Astrocyte of the cerebellum (primary cell): Measurements from ENCODE around the gene PAX5.

Source experiments
- DNase-seq: peaks from one replicate; pipeline ENCODE4 v3.0.0-alpha.2; 2011; ENCODE audit warnings: low read depth
- H3K4me3 ChIP-seq: 2 replicates; pipeline ENCODE4 v1.5.1; 2011; ENCODE audit warnings: mild to moderate bottlenecking, low read depth, low read length, moderate library complexity
- in situ Hi-C: cut with HindIII; loops from 2 replicates; pipeline ENCODE4 v1.10.0; 2017; ENCODE audit warnings: low sequenced_read_pairs
- TF ChIP-seq, protein P1 (sequence below): IDR thresholded peaks from 2 replicates; pipeline ENCODE4 v1.5.1; 2012; ENCODE audit warnings: low read length, low read depth, moderate library complexity, mild to moderate bottlenecking; ENCODE audit errors: missing control alignments

PAX5 gene

DNA sequence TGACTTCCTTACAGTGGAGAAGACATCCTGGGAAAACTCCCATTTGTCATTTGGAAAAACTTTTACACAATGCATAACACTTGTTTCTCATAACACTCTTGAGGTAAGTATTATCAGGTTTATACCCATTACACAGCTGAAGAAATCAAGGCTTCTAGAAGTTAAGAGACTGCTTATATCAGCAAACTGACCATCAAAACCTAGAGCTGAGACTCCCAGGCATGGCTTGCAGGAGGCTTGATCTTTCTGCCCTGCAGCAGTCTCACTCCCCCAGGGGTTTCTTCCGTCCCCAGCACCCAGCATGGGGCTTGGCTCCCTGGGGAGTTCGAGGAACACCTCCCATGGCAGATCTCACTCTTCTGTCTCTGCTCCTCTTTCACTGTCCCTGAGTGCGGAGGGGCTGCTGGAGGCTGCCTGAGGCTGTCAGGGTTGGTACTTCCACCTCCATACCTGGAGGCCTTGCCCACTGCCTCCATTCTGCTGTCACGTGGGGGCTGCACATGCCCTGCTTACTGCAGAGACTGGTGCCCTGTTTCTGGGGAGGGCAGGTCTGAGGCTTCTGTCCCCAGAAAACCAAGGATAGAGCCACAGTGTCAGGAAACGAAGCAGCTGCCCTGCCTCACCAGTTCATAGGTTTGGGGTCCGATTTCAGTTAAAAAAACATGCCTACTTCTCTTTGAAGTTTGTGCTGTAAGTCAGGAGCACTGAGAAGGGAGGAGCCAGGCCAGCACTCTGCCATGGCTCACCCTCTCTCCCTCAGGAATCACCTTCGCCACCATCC, 202.5 kb downstream of the PAX5 start:
- TF ChIP-seq, protein P1, sequence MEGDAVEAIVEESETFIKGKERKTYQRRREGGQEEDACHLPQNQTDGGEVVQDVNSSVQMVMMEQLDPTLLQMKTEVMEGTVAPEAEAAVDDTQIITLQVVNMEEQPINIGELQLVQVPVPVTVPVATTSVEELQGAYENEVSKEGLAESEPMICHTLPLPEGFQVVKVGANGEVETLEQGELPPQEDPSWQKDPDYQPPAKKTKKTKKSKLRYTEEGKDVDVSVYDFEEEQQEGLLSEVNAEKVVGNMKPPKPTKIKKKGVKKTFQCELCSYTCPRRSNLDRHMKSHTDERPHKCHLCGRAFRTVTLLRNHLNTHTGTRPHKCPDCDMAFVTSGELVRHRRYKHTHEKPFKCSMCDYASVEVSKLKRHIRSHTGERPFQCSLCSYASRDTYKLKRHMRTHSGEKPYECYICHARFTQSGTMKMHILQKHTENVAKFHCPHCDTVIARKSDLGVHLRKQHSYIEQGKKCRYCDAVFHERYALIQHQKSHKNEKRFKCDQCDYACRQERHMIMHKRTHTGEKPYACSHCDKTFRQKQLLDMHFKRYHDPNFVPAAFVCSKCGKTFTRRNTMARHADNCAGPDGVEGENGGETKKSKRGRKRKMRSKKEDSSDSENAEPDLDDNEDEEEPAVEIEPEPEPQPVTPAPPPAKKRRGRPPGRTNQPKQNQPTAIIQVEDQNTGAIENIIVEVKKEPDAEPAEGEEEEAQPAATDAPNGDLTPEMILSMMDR: no peak
- DNase-seq: no peak
- no peak overlapping the region for H3K4me3 ChIP-seq
- in situ Hi-C loops: no loop called here

DNA sequence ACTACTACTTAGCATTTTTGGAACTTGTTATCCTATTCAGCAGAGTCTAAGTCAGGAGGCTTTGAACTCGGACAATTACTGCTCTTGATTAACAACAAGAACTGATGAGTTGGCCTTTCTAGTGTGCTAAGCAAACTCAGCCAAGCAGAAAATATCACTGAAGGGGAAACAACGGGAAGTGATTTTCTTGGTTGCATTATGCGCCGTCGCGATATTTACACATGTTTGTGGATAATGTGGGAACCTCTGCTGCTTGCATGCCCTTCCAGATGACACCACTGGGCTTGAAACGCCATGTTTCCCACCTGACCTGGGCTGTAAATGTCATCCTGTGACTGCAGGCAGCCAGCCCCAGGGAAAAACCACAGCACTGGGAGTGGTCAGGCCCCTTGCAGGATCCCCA, 205.5 kb downstream of the PAX5 start:
- in situ Hi-C loops: no loop called here
- H3K4me3 ChIP-seq: no peak overlapping the region
- no peak for DNase-seq
- TF ChIP-seq, protein P1: no peak

DNA sequence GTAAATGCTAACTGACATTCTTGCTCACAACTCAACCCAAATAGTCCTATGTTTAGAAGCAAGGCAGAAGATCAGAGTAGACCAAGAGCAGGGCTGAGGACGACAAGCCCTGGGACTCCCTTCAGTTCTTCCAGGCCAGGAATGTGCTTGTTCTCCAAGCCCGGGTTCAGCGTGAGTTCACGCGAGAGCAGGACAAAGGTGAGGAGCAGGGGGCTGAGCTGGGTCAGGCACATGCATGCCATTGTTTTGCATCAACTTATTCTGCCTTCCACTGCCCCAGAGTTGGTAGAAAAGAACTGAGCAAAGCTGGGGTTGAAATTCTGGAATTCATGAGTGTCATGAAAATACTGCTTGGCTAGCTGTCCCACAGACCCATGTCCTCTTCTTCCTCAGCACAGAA, 206.5 kb downstream of the PAX5 start:
- no peak overlapping the region for H3K4me3 ChIP-seq
- TF ChIP-seq, protein P1: no peak
- no peak for DNase-seq
- in situ Hi-C loops: no loop called here

DNA sequence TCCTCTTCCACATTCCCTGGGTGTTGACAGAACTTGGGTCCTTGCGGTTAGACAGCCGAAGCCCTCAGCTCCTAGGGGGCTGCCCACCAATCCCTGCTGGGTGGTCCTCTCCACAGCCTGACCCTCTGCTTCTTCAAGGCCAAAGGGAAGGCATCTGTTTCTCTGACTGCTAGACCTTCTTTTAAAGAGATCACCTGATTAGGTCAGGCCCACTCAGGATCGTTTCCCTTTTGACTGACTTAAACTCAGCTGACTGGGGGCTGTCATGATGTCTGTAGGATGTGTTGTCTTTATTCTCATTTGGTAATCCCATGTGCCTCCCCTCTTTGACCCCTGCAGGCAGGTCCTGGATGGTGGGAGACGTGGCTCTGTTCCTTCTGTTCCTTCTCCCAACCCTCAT, 207.5 kb downstream of the PAX5 start:
- no peak for DNase-seq
- no peak overlapping the region for H3K4me3 ChIP-seq
- TF ChIP-seq, protein P1: no peak
- in situ Hi-C loops: no loop called here

DNA sequence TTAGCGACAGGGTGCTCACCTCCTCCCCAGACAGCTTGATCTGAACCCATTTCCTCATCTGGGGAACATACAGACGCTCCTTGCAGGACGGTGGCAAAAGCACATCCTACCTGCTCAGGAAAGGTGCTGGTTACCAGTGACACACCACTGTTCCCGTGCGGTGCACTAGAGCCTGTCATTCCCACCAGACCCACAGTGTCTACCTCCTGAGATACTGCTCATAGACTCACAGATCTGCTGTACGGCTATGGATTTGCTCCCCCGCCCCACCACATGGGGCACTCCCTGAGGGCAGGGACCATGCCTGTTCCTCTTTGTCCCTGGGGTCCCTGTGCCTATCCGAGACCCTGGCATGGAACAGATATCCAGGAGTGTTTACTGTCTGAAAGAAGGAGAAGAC, 208.9 kb downstream of the PAX5 start:
- in situ Hi-C loops: no loop called here
- no peak overlapping the region for H3K4me3 ChIP-seq
- TF ChIP-seq, protein P1: no peak
- no peak for DNase-seq

DNA sequence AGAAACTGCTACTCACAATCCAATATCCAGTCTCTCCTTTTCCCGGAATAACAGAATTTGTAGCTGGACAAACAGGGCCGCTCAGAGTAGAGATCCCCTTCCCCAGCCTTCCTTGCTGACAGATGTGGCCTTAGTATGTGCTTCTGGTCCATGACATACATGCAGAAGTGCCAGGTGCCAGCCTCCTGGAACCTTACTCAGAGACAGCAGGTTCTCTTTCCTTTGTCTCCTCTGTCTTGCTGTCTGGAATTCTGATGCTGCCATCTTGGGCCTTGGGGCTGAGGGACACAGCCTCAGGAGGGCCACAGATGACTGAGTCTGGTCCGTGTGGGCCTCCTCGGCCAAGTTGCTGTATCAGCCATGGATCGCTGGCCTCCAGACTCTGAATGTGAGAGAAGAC, 210.1 kb downstream of the PAX5 start:
- in situ Hi-C loops: no loop called here
- H3K4me3 ChIP-seq: no peak overlapping the region
- TF ChIP-seq, protein P1: no peak
- DNase-seq: no peak
